SK-N-SH (cell line): ENCODE measurements around the gene NBPF26. TPM values are rescaled to one million over a fixed set of nuclear protein-coding genes. Genes with fewer than 3 reads are reported as not detected.
"Not testable (repeated sequence)": the region's sequence is repeated elsewhere in the genome, so short reads cannot be mapped to it uniquely, and the experiment has no call there.

Source experiments
- CTCF ChIA-PET: fragments of 300-600, 350-600 bp; formaldehyde crosslinking; extraction: SDS; loops from one replicate; lab custom pipeline; 2021; lab: Yijun Ruan, JAX
- POLR2A ChIA-PET: fragments of 350-600 bp; sonication (Branson Sonifier 250); formaldehyde crosslinking; extraction: SDS; loops from one replicate; lab custom pipeline; 2020; ENCODE audit warnings: antibody characterized with exemption, inconsistent platforms; lab: Yijun Ruan, JAX
- DNase-seq: peaks from one replicate; pipeline ENCODE4 v3.0.0; 2012
- H2AFZ ChIP-seq: fragments of 200-600 bp; sonication (generic); 2 replicates; pipeline ENCODE4 v1.8.1; 2016; ENCODE audit warnings: antibody characterized with exemption, mild to moderate bottlenecking, low read depth
- H3F3A ChIP-seq: fragments of 200-600 bp; sonication (generic); replicated peaks from 2 replicates; pipeline ENCODE3; 2016; ENCODE audit warnings: antibody characterized with exemption, mild to moderate bottlenecking; ENCODE audit not compliant: insufficient read depth
- H3K27ac ChIP-seq, 2 experiments: fragments of 200-500 bp in 1 of 2; fragments of 200-600 bp in 1 of 2; sonication (Bioruptor generic) in 1 of 2; sonication (generic), shearing (Covaris generic) in 1 of 2; 2 replicates each; pipeline versions ENCODE4 v1.5.1 to v1.6.1; 2014 to 2016; ENCODE audit warnings: low read depth in 2 of 2, inconsistent platforms in 1 of 2, low read length in 1 of 2, mild to moderate bottlenecking in 1 of 2, mixed read lengths in 1 of 2
- H3K27me3 ChIP-seq: fragments of 200-600 bp; sonication (generic), shearing (Covaris generic); 2 replicates; pipeline ENCODE4 v1.6.1; 2016; ENCODE audit warnings: mixed run types; ENCODE audit not compliant: insufficient read depth
- H3K36me3 ChIP-seq, 2 experiments: fragments of 200-500 bp in 1 of 2; fragments of 200-600 bp in 1 of 2; sonication (Bioruptor generic) in 1 of 2; sonication (generic) in 1 of 2; replicated peaks in 1 of 2; 2 replicates each; pipeline versions ENCODE3 to v1.5.1; 2014 to 2016; ENCODE audit warnings: low read length in 1 of 2, mild to moderate bottlenecking in 1 of 2; ENCODE audit not compliant: insufficient read depth in 2 of 2, control insufficient read depth in 1 of 2
- H3K4me1 ChIP-seq, 2 experiments: fragments of 200-500 bp in 1 of 2; fragments of 200-600 bp in 1 of 2; sonication (Bioruptor generic) in 1 of 2; sonication (generic), shearing (Covaris generic) in 1 of 2; 2 replicates each; pipeline versions ENCODE4 v1.5.1 to v1.6.1; 2014 to 2016; ENCODE audit warnings: low read depth in 1 of 2, low read length in 1 of 2, mixed run types in 1 of 2; ENCODE audit not compliant: insufficient read depth in 2 of 2, control insufficient read depth in 1 of 2
- H3K4me2 ChIP-seq: fragments of 200-600 bp; sonication (generic), shearing (Covaris generic); 2 replicates; pipeline ENCODE4 v1.6.1; 2017; ENCODE audit warnings: mixed run types
- H3K4me3 ChIP-seq, 2 experiments: fragments of 200-500 bp in 1 of 2; fragments of 200-600 bp in 1 of 2; sonication (Bioruptor generic) in 1 of 2; sonication (generic), shearing (Covaris generic) in 1 of 2; 2 replicates each; pipeline versions ENCODE4 v1.5.1 to v1.8.1; 2014 to 2016; ENCODE audit warnings: low read depth in 2 of 2, inconsistent platforms in 1 of 2, low read length in 1 of 2, mild to moderate bottlenecking in 1 of 2, mixed read lengths in 1 of 2, moderate library complexity in 1 of 2
- H3K79me2 ChIP-seq: fragments of 200-600 bp; sonication (generic); 2 replicates; pipeline ENCODE4 v1.8.1; 2017; ENCODE audit warnings: mild to moderate bottlenecking; ENCODE audit not compliant: insufficient read depth
- H3K9ac ChIP-seq: fragments of 200-600 bp; sonication (generic); 2 replicates; pipeline ENCODE4 v1.6.1; 2017; ENCODE audit warnings: mixed run types
- H3K9me2 ChIP-seq: fragments of 200-600 bp; sonication (generic); 2 replicates; pipeline ENCODE4 v1.6.1; 2017; ENCODE audit warnings: mixed run types
- H3K9me3 ChIP-seq: fragments of 200-600 bp; sonication (generic); 2 replicates; pipeline ENCODE4 v1.6.1; 2017; ENCODE audit warnings: mixed run types, mild to moderate bottlenecking, moderate library complexity
- H4K20me1 ChIP-seq: fragments of 200-600 bp; sonication (generic); 2 replicates; pipeline ENCODE4 v1.6.1; 2017; ENCODE audit warnings: mild to moderate bottlenecking, mixed run types; ENCODE audit not compliant: insufficient read depth
- CHD2 ChIP-seq: fragments of 150-350 bp; IDR thresholded peaks from 2 replicates; pipeline ENCODE4 v1.6.1; 2018; ENCODE audit warnings: low read length; ENCODE audit not compliant: partially characterized antibody
- ELF1 ChIP-seq: IDR thresholded peaks from 2 replicates; pipeline ENCODE4 v1.4.0; 2012
- FOSL2 ChIP-seq: IDR thresholded peaks from 2 replicates; pipeline ENCODE4 v1.4.0; 2012; ENCODE audit warnings: low read depth, mild to moderate bottlenecking, moderate library complexity, borderline replicate concordance
- GABPA ChIP-seq: IDR thresholded peaks from 2 replicates; pipeline ENCODE4 v1.4.0; 2012; ENCODE audit warnings: low read depth, mild to moderate bottlenecking
- JUND ChIP-seq: IDR thresholded peaks from 2 replicates; pipeline ENCODE4 v1.4.0; 2012
- PBX3 ChIP-seq: IDR thresholded peaks from 2 replicates; pipeline ENCODE4; 2012
- POLR2AphosphoS5 ChIP-seq: IDR thresholded peaks from 2 replicates; pipeline ENCODE4 v1.6.1; 2012; ENCODE audit warnings: low read depth, low read length
- RXRA ChIP-seq: IDR thresholded peaks from 2 replicates; pipeline ENCODE4 v1.4.0; 2012; ENCODE audit warnings: low read depth, mild to moderate bottlenecking, borderline replicate concordance
- SIN3A ChIP-seq: IDR thresholded peaks from 2 replicates; pipeline ENCODE4 v1.6.1; 2012; ENCODE audit warnings: low read depth, mild to moderate bottlenecking, low read length, moderate library complexity, borderline replicate concordance
- TAF1 ChIP-seq: IDR thresholded peaks from 2 replicates; pipeline ENCODE4 v1.6.1; 2012; ENCODE audit warnings: low read depth, mild to moderate bottlenecking, low read length, moderate library complexity, borderline replicate concordance
- TCF12 ChIP-seq: IDR thresholded peaks from 2 replicates; pipeline ENCODE4 v1.4.0; 2012
- YY1 ChIP-seq: IDR thresholded peaks from 2 replicates; pipeline ENCODE4 v1.4.0; 2012; ENCODE audit warnings: low read depth, mild to moderate bottlenecking
- WGBS: methylation state at CpG from one replicate; pipeline ENCODE4 v1.1.6; 2017; ENCODE audit warnings: low lambda C conversion rate; 5-methylcytosine and 5-hydroxymethylcytosine counted together
- polyA plus RNA-seq, 3 experiments: library from polyadenylated mRNA; depleted of rRNA; stranded (reverse); fragments of >200 nt; gene quantifications; 2 replicates each; pipeline ENCODE4 v1.2.3, GENCODE V29; 2012
- TF ChIP-seq, protein P1 (sequence below): IDR thresholded peaks from 2 replicates; pipeline ENCODE4 v1.6.1; 2012; ENCODE audit warnings: mild to moderate bottlenecking, low read depth, low read length, moderate library complexity
- TF ChIP-seq, protein P2 (sequence below): IDR thresholded peaks from 2 replicates; pipeline ENCODE4 v1.4.0; 2012; ENCODE audit warnings: low read depth, borderline replicate concordance

The NBPF26 gene
- polyA plus RNA-seq, 1 of the 3 experiments (the other 2 are of a cell fraction), result 13.3 TPM

DNA sequence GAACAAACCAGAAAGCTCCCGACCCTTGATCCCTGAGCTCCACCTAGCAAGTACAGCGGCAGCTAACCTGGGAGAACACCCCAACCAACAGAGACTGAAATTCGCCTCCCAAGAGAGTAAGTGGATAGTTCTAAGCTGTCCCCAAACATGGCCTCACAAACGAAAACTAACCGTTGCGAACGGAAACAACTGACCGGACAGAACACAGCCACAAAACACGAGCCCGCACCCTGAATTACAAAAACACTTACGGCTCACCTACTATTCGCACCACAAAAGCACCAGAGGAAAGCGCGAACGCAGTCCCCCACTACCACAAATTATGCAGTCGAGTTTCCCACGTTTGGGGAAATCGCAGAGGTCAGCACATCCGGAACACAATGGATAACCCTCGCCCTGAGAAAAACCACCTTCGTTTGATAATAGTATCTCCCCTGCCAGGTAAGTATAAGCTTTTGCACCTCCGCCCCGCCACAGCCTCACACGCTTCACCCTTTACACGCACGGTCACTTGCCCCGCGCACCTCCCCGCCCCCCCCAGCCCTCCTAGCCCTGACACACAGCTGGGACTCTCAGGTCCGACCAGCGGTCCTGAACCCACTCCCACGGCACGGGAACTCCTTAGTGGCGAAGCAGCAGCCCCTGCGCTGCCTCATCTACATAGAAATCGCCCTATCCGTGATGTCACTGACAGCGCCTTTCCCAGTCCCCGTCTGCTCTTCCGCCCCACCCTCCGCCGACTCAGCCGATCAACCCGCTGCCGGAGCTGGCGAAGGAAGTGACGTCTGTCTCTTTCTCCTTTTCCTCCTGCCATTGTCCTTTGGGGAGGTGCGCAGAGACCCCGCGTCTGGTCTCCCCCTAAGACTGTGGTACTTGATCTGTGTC is 127.0 kb downstream of the NBPF26 start:
- H3K27ac ChIP-seq, result peak overlapping the region; percentile 53 to 62
- CTCF ChIA-PET, H4K20me1 ChIP-seq, H3K79me2 ChIP-seq, H3K36me3 ChIP-seq, H3K27me3 ChIP-seq, POLR2A ChIA-PET, H3K9me3 ChIP-seq, H3K9me2 ChIP-seq, H3K4me1 ChIP-seq, H3F3A ChIP-seq: not testable (repeated sequence)
- H2AFZ ChIP-seq, result peak overlapping the region; percentile 97
- TF ChIP-seq ELF1 (peak; percentile 24; the same call in 1 of the 2 replicates), CHD2 (peak; percentile 20), JUND (peak; percentile 81), TCF12 (peak; percentile 61; the same call in 1 of the 2 replicates), TAF1 (peak; percentile 34; the same call in 1 of the 2 replicates), GABPA (peak; percentile 70), FOSL2 (peak; percentile 26; the same call in 1 of the 2 replicates), YY1 (peak; percentile 50; the same call in 1 of the 2 replicates), POLR2AphosphoS5 (peak; percentile 99), PBX3 (peak; percentile 85), SIN3A (peak; percentile 100), RXRA (peak; percentile 52; the same call in 1 of the 2 replicates)
- TF ChIP-seq, protein P1, sequence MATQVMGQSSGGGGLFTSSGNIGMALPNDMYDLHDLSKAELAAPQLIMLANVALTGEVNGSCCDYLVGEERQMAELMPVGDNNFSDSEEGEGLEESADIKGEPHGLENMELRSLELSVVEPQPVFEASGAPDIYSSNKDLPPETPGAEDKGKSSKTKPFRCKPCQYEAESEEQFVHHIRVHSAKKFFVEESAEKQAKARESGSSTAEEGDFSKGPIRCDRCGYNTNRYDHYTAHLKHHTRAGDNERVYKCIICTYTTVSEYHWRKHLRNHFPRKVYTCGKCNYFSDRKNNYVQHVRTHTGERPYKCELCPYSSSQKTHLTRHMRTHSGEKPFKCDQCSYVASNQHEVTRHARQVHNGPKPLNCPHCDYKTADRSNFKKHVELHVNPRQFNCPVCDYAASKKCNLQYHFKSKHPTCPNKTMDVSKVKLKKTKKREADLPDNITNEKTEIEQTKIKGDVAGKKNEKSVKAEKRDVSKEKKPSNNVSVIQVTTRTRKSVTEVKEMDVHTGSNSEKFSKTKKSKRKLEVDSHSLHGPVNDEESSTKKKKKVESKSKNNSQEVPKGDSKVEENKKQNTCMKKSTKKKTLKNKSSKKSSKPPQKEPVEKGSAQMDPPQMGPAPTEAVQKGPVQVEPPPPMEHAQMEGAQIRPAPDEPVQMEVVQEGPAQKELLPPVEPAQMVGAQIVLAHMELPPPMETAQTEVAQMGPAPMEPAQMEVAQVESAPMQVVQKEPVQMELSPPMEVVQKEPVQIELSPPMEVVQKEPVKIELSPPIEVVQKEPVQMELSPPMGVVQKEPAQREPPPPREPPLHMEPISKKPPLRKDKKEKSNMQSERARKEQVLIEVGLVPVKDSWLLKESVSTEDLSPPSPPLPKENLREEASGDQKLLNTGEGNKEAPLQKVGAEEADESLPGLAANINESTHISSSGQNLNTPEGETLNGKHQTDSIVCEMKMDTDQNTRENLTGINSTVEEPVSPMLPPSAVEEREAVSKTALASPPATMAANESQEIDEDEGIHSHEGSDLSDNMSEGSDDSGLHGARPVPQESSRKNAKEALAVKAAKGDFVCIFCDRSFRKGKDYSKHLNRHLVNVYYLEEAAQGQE, result peak; percentile 72; the same call in 1 of the 2 replicates
- TF ChIP-seq, protein P2, sequence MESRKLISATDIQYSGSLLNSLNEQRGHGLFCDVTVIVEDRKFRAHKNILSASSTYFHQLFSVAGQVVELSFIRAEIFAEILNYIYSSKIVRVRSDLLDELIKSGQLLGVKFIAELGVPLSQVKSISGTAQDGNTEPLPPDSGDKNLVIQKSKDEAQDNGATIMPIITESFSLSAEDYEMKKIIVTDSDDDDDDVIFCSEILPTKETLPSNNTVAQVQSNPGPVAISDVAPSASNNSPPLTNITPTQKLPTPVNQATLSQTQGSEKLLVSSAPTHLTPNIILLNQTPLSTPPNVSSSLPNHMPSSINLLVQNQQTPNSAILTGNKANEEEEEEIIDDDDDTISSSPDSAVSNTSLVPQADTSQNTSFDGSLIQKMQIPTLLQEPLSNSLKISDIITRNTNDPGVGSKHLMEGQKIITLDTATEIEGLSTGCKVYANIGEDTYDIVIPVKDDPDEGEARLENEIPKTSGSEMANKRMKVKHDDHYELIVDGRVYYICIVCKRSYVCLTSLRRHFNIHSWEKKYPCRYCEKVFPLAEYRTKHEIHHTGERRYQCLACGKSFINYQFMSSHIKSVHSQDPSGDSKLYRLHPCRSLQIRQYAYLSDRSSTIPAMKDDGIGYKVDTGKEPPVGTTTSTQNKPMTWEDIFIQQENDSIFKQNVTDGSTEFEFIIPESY, result peak; percentile 92
- WGBS, result 2% methylated on average over 27 of the region's 50 CpGs
- peak; percentile 67 for DNase-seq
- H3K4me3 ChIP-seq, result peak overlapping the region; percentile 26 to 35
- peak overlapping the region; percentile 72 for H3K4me2 ChIP-seq
- peak overlapping the region; percentile 57; the same call in 1 of the 2 replicates for H3K9ac ChIP-seq

DNA sequence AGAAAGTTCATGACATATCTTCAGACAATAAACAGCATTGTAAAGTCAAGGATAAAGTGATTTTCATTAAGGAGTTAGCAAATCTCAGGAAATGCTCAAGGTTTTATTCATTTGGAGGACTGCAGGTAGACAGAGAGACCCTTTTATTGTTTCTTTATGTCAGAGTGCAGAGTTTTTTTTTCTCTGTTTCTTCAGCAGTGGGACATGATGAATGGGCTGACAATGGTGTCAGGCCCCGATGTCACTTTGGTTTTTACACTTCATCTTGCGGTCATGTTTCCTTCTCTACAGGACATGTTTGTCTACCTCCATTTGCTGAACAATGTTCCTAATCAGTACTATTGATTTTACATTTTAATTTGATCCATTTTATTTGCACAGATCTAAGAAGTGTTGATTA is 134.4 kb downstream of the NBPF26 start:
- H3F3A ChIP-seq, H3K4me2 ChIP-seq, H3K4me1 ChIP-seq, DNase-seq, H3K9me2 ChIP-seq, H3K4me3 ChIP-seq, H3K27me3 ChIP-seq, H3K36me3 ChIP-seq, H3K79me2 ChIP-seq, CTCF ChIA-PET, H3K9me3 ChIP-seq, POLR2A ChIA-PET, H3K27ac ChIP-seq, H4K20me1 ChIP-seq, H2AFZ ChIP-seq, H3K9ac ChIP-seq: not testable (repeated sequence)
- 96% methylated on average over 2 of the region's 2 CpGs for WGBS

DNA sequence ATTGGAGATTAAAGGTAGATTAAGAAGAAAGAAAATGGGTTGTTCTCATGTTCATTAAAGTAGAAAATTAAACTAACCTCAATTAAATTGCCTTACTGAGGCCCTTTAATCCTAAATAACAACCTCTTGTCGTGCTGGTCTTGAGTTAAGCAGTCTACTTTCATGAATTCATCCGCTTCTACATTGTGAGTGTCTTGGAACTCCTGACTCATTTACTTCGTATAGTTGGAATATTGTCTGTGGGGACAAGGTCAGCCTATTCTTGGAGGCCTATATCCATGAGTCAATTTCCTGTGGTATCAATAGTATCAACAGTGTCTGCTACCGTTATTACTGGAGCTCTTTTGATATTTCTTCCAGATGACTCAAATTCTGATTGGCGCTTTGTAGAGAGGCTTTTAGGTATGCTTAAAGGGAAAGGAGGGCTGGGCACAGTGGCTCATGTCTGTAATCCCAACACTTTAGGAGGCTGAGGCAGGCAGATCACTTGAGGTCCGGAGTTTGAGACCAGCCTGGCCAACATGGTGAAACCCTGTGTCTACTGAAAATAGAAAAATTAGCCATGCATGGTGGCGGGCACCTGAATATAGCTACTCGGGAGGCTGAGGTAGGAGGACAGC is 136.0 kb downstream of the NBPF26 start:
- H3K27me3 ChIP-seq, H3K9me3 ChIP-seq, POLR2A ChIA-PET, H4K20me1 ChIP-seq, H2AFZ ChIP-seq, H3K9me2 ChIP-seq, H3K36me3 ChIP-seq, H3K4me3 ChIP-seq, H3K4me2 ChIP-seq, DNase-seq, H3K4me1 ChIP-seq, H3K9ac ChIP-seq, H3K79me2 ChIP-seq, H3F3A ChIP-seq, H3K27ac ChIP-seq, CTCF ChIA-PET: not testable (repeated sequence)
- WGBS, result 12% methylated on average over 3 of the region's 8 CpGs
